GM04504 (cell line): Measurements from ENCODE around the gene FEZ2.

Experiments
- DNase-seq: peaks from one replicate; pipeline ENCODE4 v3.0.0-alpha.2; 2012; ENCODE audit warnings: low read depth

FEZ2 gene

DNA sequence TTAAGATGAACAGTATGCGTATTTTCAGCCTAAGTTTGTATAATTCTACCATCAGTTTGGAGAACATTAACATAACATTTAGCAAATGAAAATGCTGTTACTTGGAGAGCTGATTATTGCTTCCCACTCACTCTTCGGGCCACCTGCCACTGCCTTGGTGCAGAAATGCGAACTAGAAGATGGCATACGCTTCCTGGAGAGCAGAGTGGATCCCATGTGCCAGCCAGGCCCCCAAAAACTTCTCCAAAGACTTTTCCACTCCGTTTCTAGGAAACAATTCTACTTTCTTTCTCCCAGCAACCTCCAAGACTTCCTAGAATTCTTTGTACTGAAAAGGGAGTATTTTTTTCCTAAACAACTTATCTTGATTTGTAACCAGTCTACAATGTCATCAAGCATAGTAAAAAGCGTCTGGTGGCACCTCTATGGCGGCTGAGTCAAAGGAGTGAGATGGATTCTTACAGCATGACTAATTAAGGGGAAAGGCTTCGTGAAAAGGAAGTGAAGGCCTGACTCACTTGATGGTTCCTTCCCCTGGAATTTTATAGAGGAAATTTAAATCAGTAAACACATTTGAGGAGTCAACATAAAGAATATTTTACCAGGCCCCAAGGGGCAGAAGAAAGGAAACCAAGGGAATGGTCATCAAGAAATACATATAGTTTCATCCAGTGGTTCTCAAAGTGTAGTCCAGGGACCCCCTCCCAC is 36.6 kb downstream of the FEZ2 start:
- DNase-seq = peak; percentile 77

DNA sequence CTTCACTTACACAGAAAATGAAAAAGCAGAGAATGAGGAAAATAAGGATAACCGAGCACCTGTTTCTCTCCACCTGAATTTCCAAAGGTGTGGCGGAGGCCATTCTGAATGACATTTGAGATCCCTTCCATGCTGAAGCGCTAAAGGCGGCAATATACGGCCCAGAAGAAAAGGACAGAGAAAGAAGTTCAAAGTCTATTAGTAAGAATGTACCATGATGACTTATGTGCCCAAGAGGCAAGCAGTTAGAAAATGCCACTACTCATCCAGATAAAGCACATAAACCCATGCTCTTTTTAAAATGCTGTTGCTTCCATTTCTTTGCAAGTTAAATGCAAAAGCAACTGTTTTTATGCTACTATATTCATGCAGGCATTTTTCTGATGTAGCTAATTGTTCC is 37.2 kb downstream of the FEZ2 start:
- no peak for DNase-seq

DNA sequence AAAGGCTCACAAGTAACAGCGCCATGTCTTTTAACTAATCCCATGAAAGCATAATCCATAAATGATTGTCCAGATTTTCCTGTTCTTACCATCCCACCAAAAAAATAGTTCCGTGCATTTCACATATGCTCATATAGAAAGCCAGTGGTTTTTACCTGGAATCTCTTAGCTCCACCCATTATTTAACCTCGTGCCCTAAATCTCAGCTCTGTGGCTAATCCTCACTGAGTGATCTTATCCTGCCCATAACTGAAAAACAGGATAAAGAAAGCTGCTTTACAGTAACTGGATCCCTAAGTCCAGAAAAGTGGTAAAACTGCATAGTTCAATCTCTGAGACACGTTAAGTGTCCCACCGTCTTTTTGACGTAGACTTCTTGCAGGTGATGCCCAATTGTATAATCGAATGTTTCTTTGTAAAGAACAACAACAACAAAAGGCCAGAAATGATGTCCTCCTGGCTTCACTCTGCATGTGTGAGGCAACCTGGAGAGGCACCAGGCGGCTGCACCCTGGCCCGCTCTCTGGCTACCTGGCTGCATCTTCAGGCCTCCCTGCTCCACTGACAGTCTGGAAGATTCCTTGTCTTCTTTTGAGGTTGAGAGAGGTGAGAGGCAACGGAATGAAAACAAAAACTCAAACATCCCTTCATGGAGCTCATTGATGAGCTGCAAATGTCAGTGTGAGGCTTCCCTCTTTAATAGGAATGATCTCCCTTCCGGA is 38.6 kb downstream of the FEZ2 start:
- DNase-seq = no peak

DNA sequence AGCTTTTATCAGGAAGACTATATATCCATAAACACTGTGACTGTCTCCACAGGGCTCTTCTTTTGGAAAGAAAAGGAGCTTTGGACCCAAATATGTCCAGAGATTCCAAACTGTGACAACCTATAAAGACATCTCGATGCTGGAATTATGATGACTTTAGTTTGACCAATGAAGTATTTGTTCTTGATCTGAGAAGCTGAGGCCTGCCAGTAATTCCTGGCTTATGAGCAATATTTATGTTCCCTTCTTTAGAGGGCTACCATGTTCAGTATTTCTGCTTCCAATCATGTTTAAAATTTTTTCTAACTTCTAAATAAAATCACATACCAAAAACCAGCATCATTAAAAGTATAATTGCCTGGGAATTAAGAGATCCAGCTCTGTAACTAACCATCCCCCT is 41.1 kb downstream of the FEZ2 start:
- no peak for DNase-seq

DNA sequence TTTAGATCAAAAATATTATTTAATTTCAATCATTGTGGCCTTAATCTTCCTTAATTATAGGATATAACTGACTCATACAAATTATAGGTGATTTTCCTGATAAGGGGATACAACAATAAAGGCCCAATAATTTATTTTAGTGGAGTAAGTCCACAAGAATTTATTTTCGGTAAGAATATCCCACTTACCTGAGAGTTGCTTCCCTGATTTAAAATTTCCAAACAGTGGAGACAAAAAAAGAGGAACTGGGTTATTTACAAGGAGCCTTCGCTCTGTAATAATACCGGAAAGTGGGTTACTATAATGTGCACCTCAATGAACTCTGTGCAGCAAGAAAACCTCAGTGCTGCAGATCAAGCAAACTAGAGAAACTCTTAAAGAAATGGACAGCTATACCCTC is 42.2 kb downstream of the FEZ2 start:
- no peak for DNase-seq

DNA sequence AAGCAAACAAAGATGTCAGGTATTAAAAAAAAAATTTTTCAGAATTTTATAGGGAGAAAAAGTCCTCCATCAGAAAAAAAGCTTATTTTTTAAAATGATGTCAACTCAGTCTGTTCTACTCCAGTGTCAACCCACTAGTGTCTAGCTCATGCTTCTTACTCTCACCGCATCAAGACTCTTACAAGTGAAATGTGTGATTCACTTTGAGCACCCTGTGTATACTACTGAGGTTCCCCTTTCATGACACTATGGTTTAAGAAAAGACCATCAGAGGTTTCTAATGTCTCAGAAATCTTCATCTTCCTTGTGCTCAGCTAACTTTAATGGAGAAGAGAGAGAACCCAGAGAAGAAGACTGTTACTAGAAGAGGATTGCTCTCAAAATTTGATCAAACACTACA is 43.4 kb downstream of the FEZ2 start:
- no peak for DNase-seq

DNA sequence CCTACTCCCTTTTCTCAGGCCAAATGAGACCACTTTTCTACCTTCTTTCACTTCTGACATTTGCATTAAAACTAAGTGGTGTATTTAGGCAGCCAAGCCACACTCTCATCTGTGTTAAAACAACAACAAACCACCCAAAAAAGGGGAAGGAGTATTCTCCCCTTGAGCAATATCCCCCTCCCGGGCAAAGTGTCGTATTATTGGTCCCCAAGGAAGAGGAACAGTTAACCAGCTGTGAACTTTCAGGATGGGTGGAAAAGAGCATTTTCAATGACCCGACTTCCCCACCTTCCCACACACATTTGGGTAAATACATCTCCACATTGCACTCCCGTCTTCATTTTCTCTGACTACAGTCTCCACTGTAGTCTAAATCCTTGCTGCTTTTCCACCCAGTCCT is 44.3 kb downstream of the FEZ2 start:
- no peak for DNase-seq

DNA sequence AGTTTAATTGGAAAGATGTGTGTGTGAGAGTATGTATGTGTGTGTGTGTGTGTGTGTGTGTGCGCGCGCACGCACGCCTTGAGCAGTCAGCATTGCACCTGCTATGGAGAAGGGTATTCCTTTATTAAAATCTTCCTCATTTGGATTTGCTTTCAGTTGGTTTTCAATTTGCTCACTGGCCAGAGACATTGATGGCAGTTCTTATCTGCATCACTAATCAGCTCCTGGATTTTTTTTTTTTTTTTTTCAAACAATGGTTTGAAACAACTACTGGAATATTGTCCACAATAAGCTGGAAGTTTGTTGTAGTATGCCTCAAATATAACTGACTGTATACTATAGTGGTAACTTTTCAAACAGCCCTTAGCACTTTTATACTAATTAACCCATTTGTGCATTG is 48.0 kb downstream of the FEZ2 start:
- no peak for DNase-seq

DNA sequence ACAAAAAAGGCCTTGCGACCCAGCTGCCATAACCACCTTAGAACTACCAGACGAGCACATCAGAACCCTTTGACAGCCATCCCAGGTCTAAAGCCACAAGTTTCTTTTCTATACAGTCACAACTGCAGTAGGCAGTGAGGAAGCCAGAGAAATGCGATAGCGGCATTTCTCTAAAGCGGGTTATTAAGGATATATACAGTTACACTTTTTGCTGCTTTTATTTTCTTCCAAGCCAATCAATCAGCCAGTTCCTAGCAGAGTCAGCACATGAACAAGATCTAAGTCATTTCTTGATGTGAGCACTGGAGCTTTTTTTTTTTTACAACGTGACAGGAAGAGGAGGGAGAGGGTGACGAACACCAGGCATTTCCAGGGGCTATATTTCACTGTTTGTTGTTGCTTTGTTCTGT is 48.8 kb downstream of the FEZ2 start:
- DNase-seq = no peak

DNA sequence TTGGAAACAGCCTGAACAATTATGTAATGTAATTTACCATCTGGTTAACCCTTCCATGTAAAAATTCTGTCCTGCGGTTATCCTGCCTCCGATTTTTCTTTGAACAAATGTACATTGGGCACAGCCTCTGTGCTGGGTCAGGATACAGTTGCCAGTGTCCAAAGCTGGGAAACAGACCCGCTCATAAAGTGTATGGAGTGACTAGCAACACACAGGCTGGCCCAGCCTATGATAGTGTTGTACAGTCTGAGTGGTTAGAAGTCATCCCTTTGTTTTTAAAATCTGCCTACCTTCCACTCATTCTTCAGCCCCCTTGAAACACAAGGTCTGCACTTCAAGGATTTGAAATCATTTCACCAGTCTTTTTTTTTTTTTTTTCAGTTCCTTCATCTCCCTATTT is 50.1 kb downstream of the FEZ2 start:
- no peak for DNase-seq

DNA sequence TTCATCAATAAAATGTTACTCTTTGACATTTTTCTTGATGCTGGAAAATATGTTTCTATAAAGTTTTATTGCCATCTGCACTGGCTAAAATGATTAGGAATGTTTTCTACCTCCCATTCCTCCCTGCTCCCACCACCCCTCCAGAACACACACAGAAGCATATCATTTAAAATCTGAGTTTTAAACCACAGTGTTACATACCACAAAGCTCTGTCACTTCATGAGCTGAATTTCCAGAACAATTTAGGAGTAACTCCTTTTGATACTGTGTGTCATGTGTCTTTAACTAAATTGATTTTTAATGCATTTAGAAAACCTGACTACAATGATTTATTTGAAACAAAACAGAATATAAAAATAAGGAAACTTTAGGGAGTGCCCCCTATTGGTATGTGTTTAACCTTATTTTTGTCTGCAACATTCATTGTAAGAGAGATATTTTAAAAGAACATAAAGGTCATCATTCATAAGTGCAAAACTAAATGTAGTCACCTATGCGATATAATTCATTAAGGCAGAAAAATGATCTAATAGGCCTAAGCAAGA is 52.0 kb downstream of the FEZ2 start:
- DNase-seq = no peak

DNA sequence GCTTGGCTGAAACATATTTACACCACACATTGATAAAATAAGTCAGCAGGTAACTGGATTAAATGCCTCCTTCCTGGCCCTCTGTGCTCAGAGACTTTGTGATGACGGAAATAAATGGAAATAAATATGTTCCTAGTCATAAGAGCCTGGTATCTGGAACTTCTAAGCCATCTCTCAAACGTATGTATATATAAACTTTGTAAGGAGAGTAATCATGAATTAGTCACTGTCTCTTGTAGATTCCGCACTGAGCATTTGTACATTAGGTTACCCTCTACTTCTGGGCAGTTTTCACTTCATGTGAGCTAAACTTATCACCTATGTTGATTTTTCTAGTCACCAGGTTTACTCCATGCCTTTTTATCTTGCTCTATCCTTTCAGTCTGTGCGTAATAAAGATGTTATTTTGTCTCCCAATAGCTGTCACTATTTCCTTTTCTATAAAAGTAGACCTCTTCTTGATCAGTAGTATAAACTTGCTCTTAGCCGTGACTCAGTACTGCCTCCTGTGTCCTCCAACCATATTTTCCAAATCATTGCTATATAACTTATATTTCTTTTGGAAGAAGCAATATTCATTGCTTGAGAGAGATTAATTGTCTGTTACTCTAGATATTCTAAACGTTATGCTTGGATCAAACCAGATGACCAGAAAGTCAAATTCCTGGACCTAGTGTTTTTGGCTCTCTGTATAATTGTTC is 53.2 kb downstream of the FEZ2 start:
- no peak for DNase-seq

DNA sequence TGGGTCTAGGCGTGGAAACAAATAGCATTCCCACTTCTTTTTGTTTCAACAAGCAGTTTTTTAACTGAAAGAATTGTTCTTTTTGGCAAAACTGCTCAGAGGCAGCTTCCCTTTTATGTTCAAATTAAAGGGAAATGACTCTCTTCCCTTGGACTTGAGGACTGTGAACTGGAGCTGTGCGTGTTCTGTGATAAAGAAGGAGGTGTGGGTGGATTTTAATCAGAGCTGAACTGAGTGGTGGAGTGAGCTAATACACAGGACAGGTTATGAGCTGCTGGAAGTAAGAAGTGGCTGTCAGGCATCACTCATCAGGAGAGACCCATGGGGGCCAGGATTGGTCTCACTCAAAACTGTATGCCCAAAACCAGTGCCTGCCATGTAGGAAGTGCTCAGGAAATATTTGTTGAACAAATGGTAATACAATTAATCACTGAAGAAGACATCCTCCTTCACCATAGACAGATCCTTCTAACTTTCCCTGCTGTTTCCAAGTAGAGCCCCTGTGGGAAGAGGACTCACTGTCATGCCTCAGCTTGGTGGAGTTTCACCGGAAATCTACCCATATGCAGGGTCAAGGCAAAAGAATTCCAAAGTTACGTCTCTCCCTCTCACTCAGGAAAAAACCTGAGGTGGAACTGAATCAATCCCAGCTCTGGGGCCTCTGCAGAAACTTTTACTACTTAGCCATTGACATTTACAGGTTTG is 55.9 kb downstream of the FEZ2 start:
- no peak for DNase-seq

DNA sequence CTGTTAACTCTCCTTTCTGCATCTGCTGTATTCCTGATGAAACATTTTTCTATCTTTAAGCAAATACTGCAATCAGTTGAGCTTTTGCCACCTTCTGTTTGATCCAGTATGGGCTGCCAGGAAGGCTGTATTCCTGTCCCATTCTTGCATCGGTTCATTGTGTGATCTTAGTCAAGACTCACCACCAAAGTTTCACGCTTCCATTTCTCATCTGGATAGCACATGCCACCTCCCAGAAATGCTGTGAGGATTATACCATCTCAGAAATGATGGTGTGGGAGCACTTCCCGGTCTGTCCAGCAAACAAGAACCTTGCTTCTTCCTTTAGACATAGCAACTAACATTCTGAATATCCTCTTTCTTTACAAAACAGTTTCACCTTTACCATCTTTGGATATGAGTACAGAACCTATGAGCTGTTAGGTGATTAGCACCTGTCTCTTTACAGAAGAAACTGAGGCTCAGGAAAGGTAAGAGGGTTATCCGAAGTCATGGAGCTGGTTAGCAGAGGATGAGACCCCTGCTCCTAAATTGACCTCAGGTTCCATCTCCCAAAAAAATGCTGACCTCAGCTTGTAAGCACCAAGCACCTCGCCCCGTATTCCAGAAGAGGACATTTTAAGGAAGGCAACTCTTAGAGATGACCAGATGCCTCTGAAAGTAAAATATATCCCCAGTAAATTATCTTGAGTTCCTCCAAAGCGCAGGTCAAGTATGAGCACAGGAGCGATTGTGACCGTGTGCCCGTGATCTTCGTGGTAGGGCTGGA is 56.8 kb downstream of the FEZ2 start:
- no peak for DNase-seq

DNA sequence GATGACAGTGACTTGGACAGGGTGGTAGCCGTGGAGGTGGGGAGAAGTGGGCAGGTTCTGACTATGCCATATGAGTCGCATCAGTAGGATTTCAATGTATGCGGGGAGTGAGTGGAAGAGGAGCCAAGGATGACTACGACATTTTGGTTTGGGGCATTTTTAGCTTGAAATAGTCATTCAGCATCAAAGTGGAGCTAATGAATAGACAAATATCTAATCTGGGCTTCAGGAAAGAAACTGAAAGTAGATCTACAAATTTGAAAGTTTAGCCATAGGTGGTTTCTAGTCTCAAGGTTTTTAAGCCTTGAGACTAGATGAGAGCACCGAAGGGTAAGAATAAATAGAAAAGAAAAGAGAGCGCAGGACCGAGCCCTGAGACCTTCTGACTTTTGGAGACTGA is 58.3 kb downstream of the FEZ2 start:
- DNase-seq = no peak

DNA sequence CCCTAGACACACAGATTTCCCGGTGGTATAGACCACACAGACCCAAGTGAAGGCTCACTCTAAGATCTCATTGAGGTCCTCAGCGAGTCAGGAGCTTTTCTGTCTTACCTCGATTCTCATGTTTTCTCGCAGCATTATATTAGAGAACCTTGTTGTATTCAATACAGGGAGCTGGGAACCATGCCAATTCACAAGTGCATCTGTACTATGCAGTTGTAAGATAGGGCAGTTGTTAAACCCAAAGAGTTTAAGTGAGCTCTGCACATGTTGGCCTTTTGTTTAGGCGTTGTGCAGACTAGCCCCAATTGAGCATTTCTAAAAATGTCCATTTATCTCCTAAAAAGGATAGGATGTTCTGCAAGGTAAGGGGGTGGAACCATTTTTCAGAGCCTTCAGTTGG is 59.6 kb downstream of the FEZ2 start:
- no peak for DNase-seq

DNA sequence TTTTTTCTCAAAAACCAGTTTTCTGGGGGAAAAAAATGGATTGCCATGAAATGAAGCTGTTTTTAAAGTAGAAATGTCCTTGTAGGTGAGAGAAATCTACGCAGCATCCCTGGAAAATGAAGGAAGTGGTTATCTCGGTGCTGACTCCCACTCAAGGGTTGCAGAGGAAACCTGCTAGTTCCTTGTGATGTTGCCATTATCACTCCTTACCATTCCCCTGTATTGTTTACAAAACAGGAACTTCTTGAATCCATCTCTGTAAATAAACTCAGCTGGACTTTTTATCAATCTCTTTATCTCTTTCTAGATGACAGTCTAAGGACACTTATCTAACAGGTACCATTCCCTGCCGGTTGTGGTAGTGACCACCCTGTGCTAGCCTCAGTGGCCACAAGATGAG is 61.2 kb downstream of the FEZ2 start:
- DNase-seq = no peak

DNA sequence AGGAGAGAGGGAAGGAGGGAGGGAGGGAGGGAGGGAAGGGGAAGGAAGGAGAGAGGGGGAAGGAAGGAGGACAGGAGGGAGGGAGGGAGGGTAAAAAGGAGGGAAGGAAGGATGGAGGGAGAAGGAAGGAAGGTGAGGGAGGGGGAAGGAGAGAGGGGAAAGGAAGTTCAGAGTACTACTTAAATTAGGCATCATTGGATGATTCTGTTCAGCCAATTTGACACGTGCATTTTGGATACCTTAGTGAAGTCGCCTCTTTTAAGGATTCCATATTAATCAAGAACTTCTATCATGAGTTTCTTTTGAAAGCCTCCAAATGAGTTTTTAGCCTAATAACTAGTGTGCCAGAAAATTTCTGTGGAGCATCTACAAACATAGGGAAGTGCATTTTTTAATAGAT is 62.9 kb downstream of the FEZ2 start:
- DNase-seq = no peak

DNA sequence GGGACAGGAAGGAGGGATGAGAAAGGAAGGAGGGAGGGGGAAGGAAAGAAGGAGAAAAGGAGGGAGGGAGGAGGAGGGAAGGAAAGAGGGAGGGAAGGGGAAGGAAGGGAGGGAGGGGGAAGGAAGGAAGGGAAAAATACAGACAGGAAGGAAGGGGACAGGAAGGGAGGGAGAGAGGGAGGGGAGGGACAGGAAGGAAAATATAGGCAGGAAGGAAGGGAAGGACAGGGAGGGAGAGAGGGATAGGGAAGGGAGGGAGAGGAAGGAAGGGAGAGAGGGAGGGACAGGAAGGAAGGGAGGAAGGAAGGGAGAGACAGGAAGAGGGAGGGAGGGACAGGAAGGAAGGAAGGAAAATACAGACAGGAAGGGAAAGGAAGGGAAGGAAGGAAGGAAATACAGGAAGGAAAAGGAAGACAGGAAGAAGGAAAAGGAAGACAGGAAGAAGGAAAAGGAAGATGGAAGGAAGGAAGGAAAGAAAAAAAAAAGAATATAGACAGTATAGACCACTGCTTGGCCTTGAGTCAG is 63.6 kb downstream of the FEZ2 start:
- no peak for DNase-seq

DNA sequence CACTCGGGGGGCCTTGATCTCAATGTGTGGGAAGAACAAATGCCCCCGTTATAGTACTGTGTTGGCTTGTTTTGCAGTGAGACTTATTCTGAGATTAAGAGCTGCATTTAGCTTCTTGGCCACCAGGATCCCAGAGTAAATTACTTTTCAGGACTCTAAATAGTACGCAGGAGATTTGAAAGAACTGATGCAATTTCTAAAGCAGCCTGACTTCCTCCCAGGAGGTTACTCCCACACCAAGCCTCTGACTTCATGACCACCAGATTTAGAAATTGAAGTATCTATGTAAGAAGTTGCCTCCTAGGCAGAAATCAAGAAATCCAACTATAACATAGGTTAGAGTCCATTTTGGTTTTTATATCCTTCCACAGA is 67.0 kb downstream of the FEZ2 start:
- DNase-seq = no peak

DNA sequence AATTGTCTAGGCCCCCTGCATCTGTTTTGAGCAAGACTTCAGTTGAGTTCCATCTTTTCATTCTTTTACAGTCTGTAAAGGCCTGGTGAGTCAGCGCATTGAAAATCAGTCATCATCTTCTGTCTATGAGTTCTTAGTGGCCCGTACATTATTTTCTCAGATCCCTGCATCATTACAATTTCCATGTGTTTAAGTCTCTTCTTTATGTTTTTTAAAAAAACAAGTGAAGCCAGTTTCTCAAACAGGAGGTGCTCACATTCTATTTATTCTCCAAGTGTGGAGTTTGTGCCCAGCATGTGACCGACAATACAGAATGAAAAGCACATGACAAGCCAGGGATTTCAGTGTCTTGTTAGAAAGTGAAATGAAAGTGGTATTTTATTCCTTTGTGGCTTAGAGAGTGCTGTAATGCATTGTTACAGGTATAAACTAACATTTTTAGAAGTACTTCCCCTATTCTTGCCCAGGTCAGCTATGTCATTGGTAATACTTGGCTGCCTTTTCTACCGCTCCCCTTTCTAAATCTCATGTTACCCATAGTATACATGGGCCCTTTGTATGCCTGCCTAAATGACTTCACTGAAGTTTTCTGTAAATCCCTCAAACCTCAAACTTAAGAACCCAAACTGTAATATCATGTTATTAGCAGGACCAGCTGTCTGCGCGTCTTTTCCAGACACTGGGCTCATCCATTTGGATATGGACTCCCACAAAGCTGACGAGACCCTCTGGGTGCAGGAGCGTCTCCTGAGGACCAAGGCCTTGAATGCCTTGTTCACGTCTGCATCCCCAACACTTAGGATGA is 67.6 kb downstream of the FEZ2 start:
- peak; percentile 20 for DNase-seq
